ENCODE results near the gene NEDD4L. TPM values are rescaled to one million over a fixed set of nuclear protein-coding genes. Genes with fewer than 3 reads are reported as not detected.

The NEDD4L gene
- total RNA-seq, 1 donor from 2014 or later, result 41.1 TPM

- H3K4me1 Mint-ChIP-seq (ENCODE audit: unreplicated experiment), result peaks cover 37% of the 10 kb centered on the region
- H3K36me3 Mint-ChIP-seq (ENCODE audit: unreplicated experiment), result no peaks in the 10 kb centered on the region
- TF ChIP-seq, protein P1, sequence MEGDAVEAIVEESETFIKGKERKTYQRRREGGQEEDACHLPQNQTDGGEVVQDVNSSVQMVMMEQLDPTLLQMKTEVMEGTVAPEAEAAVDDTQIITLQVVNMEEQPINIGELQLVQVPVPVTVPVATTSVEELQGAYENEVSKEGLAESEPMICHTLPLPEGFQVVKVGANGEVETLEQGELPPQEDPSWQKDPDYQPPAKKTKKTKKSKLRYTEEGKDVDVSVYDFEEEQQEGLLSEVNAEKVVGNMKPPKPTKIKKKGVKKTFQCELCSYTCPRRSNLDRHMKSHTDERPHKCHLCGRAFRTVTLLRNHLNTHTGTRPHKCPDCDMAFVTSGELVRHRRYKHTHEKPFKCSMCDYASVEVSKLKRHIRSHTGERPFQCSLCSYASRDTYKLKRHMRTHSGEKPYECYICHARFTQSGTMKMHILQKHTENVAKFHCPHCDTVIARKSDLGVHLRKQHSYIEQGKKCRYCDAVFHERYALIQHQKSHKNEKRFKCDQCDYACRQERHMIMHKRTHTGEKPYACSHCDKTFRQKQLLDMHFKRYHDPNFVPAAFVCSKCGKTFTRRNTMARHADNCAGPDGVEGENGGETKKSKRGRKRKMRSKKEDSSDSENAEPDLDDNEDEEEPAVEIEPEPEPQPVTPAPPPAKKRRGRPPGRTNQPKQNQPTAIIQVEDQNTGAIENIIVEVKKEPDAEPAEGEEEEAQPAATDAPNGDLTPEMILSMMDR (IDR thresholded peaks at IDR 0.05), result no peak
- no peaks in the 10 kb centered on the region for H3K9me3 Mint-ChIP-seq (ENCODE audit: unreplicated experiment)
- H3K27me3 Mint-ChIP-seq (ENCODE audit: unreplicated experiment), result no peaks in the 10 kb centered on the region
- no peak overlapping the region for H3K27ac Mint-ChIP-seq (ENCODE audit: unreplicated experiment)
- H3K4me3 Mint-ChIP-seq (ENCODE audit: unreplicated experiment), result no peak overlapping the region
- DNase-seq (ENCODE audit: extremely low spot score, unreplicated experiment), result no peak
Measured at GRCh38 chr18:58286632-58287352, 242.8 kb downstream of the NEDD4L start.

GRCh38 chr18:58287353-58288274 lies 243.6 kb downstream of the NEDD4L start:
- H3K4me3 Mint-ChIP-seq (ENCODE audit: unreplicated experiment), result no peak overlapping the region
- H3K4me1 Mint-ChIP-seq (ENCODE audit: unreplicated experiment), result peaks cover 40% of the 10 kb centered on the region
- no peak for DNase-seq (ENCODE audit: extremely low spot score, unreplicated experiment)
- no peaks in the 10 kb centered on the region for H3K27me3 Mint-ChIP-seq (ENCODE audit: unreplicated experiment)
- no peak overlapping the region for H3K27ac Mint-ChIP-seq (ENCODE audit: unreplicated experiment)
- TF ChIP-seq, protein P1 (IDR thresholded peaks at IDR 0.05), result no peak
- H3K36me3 Mint-ChIP-seq (ENCODE audit: unreplicated experiment), result no peaks in the 10 kb centered on the region
- no peaks in the 10 kb centered on the region for H3K9me3 Mint-ChIP-seq (ENCODE audit: unreplicated experiment)

GRCh38 chr18:58288921-58289797 lies 245.1 kb downstream of the NEDD4L start:
- H3K4me1 Mint-ChIP-seq (ENCODE audit: unreplicated experiment), result peaks cover 40% of the 10 kb centered on the region
- TF ChIP-seq, protein P1 (IDR thresholded peaks at IDR 0.05), result no peak
- no peak for DNase-seq (ENCODE audit: extremely low spot score, unreplicated experiment)

GRCh38 chr18:58290116-58290695 lies 246.2 kb downstream of the NEDD4L start:
- H3K9me3 Mint-ChIP-seq (ENCODE audit: unreplicated experiment), result no peaks in the 10 kb centered on the region
- H3K4me3 Mint-ChIP-seq (ENCODE audit: unreplicated experiment), result no peak overlapping the region
- H3K36me3 Mint-ChIP-seq (ENCODE audit: unreplicated experiment), result no peaks in the 10 kb centered on the region
- no peak for DNase-seq (ENCODE audit: extremely low spot score, unreplicated experiment)
- H3K4me1 Mint-ChIP-seq (ENCODE audit: unreplicated experiment), result peaks cover 40% of the 10 kb centered on the region
- TF ChIP-seq, protein P1 (IDR thresholded peaks at IDR 0.05), result no peak
- H3K27ac Mint-ChIP-seq (ENCODE audit: unreplicated experiment), result no peak overlapping the region
- no peaks in the 10 kb centered on the region for H3K27me3 Mint-ChIP-seq (ENCODE audit: unreplicated experiment)

More at GRCh38 chr18:58288921-58289797, 245.1 kb downstream of the NEDD4L start:
- Mint-ChIP-seq H3K27ac (ENCODE audit: unreplicated experiment) (peak overlapping the region; percentile 43), H3K36me3 (ENCODE audit: unreplicated experiment) (no peaks in the 10 kb centered on the region), H3K27me3 (ENCODE audit: unreplicated experiment) (no peaks in the 10 kb centered on the region), H3K4me3 (ENCODE audit: unreplicated experiment) (no peak overlapping the region), H3K9me3 (ENCODE audit: unreplicated experiment) (no peaks in the 10 kb centered on the region)
